Adrenal gland (tissue), 5 donors: ENCODE measurements around the gene ADAMTSL1.

Experiments used
- POLR2A ChIP-seq, 2 donors: fragments of 450-650 bp; IDR thresholded peaks; one replicate each; pipeline ENCODE4 v1.6.1; 2017; ENCODE audit warnings: antibody characterized with exemption in 2 of 2, mild to moderate bottlenecking in 2 of 2, moderate library complexity in 1 of 2
- TF ChIP-seq, protein P1 (sequence below), 6 experiments: fragments of 450-650 bp in 4 of 6; fragments of 200-600 bp in 2 of 6; sonication (generic) in 1 of 6; IDR thresholded peaks; 1 replicate in 5 of 6; 2 replicates in 1 of 6; pipeline versions ENCODE4 v1.5.1 to v1.8.0; 2016 to 2021; ENCODE audit warnings: antibody characterized with exemption in 6 of 6, mild to moderate bottlenecking in 2 of 6, moderate library complexity in 1 of 6
- donor health status: DM: no; HTN: no; CAD: no.

DNA sequence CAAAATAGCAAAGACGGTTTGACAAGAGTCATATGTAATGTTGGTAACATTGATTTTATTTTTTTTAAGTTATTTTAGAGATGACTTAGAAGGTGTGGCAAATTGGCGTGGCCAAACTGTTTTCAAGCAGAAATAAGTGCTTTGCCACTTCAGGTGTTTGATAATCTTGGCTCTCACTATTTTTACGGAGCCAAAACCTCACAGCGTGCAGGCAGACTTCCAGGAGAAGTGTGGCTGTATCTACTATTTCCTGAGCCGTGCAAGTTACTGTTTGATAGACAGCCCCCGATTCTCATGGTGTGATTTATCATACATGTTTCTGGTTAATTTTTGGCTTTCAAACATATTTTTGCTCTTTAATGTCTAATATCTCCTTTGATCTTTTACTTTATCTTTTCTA, 269.5 kb downstream of the ADAMTSL1 start:
- TF ChIP-seq, protein P1, sequence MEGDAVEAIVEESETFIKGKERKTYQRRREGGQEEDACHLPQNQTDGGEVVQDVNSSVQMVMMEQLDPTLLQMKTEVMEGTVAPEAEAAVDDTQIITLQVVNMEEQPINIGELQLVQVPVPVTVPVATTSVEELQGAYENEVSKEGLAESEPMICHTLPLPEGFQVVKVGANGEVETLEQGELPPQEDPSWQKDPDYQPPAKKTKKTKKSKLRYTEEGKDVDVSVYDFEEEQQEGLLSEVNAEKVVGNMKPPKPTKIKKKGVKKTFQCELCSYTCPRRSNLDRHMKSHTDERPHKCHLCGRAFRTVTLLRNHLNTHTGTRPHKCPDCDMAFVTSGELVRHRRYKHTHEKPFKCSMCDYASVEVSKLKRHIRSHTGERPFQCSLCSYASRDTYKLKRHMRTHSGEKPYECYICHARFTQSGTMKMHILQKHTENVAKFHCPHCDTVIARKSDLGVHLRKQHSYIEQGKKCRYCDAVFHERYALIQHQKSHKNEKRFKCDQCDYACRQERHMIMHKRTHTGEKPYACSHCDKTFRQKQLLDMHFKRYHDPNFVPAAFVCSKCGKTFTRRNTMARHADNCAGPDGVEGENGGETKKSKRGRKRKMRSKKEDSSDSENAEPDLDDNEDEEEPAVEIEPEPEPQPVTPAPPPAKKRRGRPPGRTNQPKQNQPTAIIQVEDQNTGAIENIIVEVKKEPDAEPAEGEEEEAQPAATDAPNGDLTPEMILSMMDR (IDR thresholded peaks at IDR 0.05): no peak
- no peak for TF ChIP-seq POLR2A (IDR thresholded peaks at IDR 0.05)
